ENCODE measurements around the gene ZBP1. TPM values are rescaled to one million over a fixed set of nuclear protein-coding genes. Genes with fewer than 3 reads are reported as not detected.

ZBP1 gene
- total RNA-seq, 1 experiment from 2014 or later: not detected

GRCh38 chr20:57654363-57654997, 34.3 kb upstream of the ZBP1 start:
- ChIA-PET POLR2A (no interaction called here), CTCF (interaction anchor here (0.7 to 3.3 kb wide), 5 partner anchors 12 to 527 kb away, joined by 3 to 22 read pairs (median 3); no protein-coding TSS in a partner anchor), RAD21 (ENCODE audit: low non-redundant PET in 1 of 2, low total read pairs in 2 of 2, uncharacterized antibody in 2 of 2, unreplicated experiment in 2 of 2) (interaction anchor here in 1 of 2 experiments (0.6 kb wide), 1 partner anchor 285 kb away, joined by 3 read pairs; no protein-coding TSS in a partner anchor)
- H3K9me3 ChIP-seq (ENCODE audit: control insufficient read depth in 1 of 2, insufficient read depth in 1 of 2, low read depth in 1 of 2, low read length in 2 of 2): no peaks in the 10 kb centered on the region
- no peaks in the 10 kb centered on the region for H3K9me2 ChIP-seq (ENCODE audit: insufficient read depth)
- no peak overlapping the region for H3K9ac ChIP-seq (ENCODE audit: low read length)
- BruUV-seq (replicated peaks): no TSS peak
- H3K79me2 ChIP-seq (ENCODE audit: insufficient read depth, low read length): no peaks in the 10 kb centered on the region
- TF ChIP-seq CTCF (IDR thresholded peaks at IDR 0.05 in 2 of 3, conservative IDR thresholded peaks at IDR 0.05 in 1 of 3; ENCODE audit: borderline replicate concordance in 1 of 3, insufficient read depth in 1 of 3, low read depth in 2 of 3, low read length in 2 of 3) (peak; percentile 65 to 85 (median 77); a peak in 5 of 6 replicates), EZH2phosphoT487 (IDR thresholded peaks at IDR 0.05; ENCODE audit: borderline replicate concordance) (no peak), CBX3 (IDR thresholded peaks at IDR 0.05; ENCODE audit: low read depth) (no peak), ZNF274 (IDR thresholded peaks at IDR 0.05; ENCODE audit: low read depth, low read length) (no peak), ZFX (IDR thresholded peaks at IDR 0.05) (no peak), SIN3A (IDR thresholded peaks at IDR 0.05; ENCODE audit: low read depth) (no peak), SRF (IDR thresholded peaks at IDR 0.05; ENCODE audit: low read depth) (no peak), ELF1 (IDR thresholded peaks at IDR 0.05; ENCODE audit: borderline replicate concordance, low read depth) (no peak), POLR2A (IDR thresholded peaks at IDR 0.05; ENCODE audit: borderline replicate concordance, extremely low read depth, insufficient read depth, insufficient read length) (no peak), RAD21 (IDR thresholded peaks at IDR 0.05; ENCODE audit: low read depth) (peak; percentile 85), FOSL1 (IDR thresholded peaks at IDR 0.05; ENCODE audit: low read depth) (no peak), POLR2AphosphoS5 (IDR thresholded peaks at IDR 0.05; ENCODE audit: low read depth, low read length) (no peak), YY1 (IDR thresholded peaks at IDR 0.05; ENCODE audit: extremely low read depth, insufficient replicate concordance, low read depth, low read length) (no peak), JUND (IDR thresholded peaks at IDR 0.05) (no peak)
- TF ChIP-seq, protein P1, sequence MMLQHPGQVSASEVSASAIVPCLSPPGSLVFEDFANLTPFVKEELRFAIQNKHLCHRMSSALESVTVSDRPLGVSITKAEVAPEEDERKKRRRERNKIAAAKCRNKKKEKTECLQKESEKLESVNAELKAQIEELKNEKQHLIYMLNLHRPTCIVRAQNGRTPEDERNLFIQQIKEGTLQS (IDR thresholded peaks at IDR 0.05): no peak
- TF ChIP-seq, protein P2, sequence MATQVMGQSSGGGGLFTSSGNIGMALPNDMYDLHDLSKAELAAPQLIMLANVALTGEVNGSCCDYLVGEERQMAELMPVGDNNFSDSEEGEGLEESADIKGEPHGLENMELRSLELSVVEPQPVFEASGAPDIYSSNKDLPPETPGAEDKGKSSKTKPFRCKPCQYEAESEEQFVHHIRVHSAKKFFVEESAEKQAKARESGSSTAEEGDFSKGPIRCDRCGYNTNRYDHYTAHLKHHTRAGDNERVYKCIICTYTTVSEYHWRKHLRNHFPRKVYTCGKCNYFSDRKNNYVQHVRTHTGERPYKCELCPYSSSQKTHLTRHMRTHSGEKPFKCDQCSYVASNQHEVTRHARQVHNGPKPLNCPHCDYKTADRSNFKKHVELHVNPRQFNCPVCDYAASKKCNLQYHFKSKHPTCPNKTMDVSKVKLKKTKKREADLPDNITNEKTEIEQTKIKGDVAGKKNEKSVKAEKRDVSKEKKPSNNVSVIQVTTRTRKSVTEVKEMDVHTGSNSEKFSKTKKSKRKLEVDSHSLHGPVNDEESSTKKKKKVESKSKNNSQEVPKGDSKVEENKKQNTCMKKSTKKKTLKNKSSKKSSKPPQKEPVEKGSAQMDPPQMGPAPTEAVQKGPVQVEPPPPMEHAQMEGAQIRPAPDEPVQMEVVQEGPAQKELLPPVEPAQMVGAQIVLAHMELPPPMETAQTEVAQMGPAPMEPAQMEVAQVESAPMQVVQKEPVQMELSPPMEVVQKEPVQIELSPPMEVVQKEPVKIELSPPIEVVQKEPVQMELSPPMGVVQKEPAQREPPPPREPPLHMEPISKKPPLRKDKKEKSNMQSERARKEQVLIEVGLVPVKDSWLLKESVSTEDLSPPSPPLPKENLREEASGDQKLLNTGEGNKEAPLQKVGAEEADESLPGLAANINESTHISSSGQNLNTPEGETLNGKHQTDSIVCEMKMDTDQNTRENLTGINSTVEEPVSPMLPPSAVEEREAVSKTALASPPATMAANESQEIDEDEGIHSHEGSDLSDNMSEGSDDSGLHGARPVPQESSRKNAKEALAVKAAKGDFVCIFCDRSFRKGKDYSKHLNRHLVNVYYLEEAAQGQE (IDR thresholded peaks at IDR 0.05; ENCODE audit: low read depth): no peak
- TF ChIP-seq, protein P3, sequence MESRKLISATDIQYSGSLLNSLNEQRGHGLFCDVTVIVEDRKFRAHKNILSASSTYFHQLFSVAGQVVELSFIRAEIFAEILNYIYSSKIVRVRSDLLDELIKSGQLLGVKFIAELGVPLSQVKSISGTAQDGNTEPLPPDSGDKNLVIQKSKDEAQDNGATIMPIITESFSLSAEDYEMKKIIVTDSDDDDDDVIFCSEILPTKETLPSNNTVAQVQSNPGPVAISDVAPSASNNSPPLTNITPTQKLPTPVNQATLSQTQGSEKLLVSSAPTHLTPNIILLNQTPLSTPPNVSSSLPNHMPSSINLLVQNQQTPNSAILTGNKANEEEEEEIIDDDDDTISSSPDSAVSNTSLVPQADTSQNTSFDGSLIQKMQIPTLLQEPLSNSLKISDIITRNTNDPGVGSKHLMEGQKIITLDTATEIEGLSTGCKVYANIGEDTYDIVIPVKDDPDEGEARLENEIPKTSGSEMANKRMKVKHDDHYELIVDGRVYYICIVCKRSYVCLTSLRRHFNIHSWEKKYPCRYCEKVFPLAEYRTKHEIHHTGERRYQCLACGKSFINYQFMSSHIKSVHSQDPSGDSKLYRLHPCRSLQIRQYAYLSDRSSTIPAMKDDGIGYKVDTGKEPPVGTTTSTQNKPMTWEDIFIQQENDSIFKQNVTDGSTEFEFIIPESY (IDR thresholded peaks at IDR 0.05; ENCODE audit: extremely low read depth, insufficient replicate concordance, low read length): no peak
- peaks cover 14% of the 10 kb centered on the region; the same call in 1 of the 2 replicates for H3K27me3 ChIP-seq (ENCODE audit: insufficient read depth, low read length)
- no peaks in the 10 kb centered on the region for H3K4me1 ChIP-seq (ENCODE audit: control insufficient read depth in 1 of 2, insufficient read depth in 2 of 2, low read length in 2 of 2)
- H3K4me3 ChIP-seq (replicated peaks in 1 of 2; ENCODE audit: low read depth in 1 of 2, low read length in 2 of 2): no peak overlapping the region
- no peaks in the 10 kb centered on the region for H4K20me1 ChIP-seq (ENCODE audit: insufficient read depth)
- ATAC-seq: peak; percentile 95
- DNase-seq (ENCODE audit: low read depth, low spot score): peak; percentile 23
- no peak overlapping the region for H3K4me2 ChIP-seq (ENCODE audit: low read length)
- H3K27ac ChIP-seq (ENCODE audit: low read depth, low read length): no peak overlapping the region
- no peaks in the 10 kb centered on the region for H3K36me3 ChIP-seq (ENCODE audit: control insufficient read depth in 1 of 2, insufficient read depth in 2 of 2, low read length in 2 of 2)
- intact Hi-C loops (cut with micrococcal nuclease): loop anchor here (1.0 to 5.0 kb wide), 3 partner anchors 373 to 525 kb away; no protein-coding TSS in a partner anchor
- H2AFZ ChIP-seq (ENCODE audit: low read depth, low read length, poor library complexity, severe bottlenecking): no peak overlapping the region

Data from HCT116 (cell line).